Heart left ventricle (tissue), 16 donors: ENCODE results near the gene PLK5. TPM values are rescaled to one million over a fixed set of nuclear protein-coding genes. Genes with fewer than 3 reads are reported as not detected.
A peak's percentile ranks its signal among the peaks of the same experiment; 100 is the strongest.

Experiments used
- ATAC-seq, 4 donors: fragments of 200-7000 bp; cut with Tn5 transposase; one replicate each; pipeline ENCODE4 v1.9.1; 2020 to 2022; ENCODE audit warnings: moderate library complexity in 4 of 4, mild to moderate bottlenecking in 3 of 4, moderate number of reproducible peaks in 1 of 4
- DNase-seq, 5 donors: peaks; one replicate each; pipeline ENCODE4 v3.0.0-alpha.2; 2020
- H3K27ac ChIP-seq, 12 donors: fragments of 200-600 bp; sonication (generic) in 4 of 12; one replicate each; pipeline versions ENCODE4 v1.5.0 to v1.8.0; 2016 to 2022; ENCODE audit warnings: mild to moderate bottlenecking in 2 of 12
- H3K27me3 ChIP-seq, 9 donors: fragments of 200-600 bp; sonication (generic) in 2 of 9; one replicate each; pipeline versions ENCODE4 v1.5.1 to v1.8.0; 2016 to 2022; ENCODE audit warnings: mild to moderate bottlenecking in 3 of 9
- H3K36me3 ChIP-seq, 9 donors: fragments of 200-600 bp; sonication (generic) in 2 of 9; one replicate each; pipeline versions ENCODE4 v1.5.0 to v1.8.0; 2018 to 2022; ENCODE audit warnings: mild to moderate bottlenecking in 2 of 9
- H3K4me1 ChIP-seq, 12 donors: fragments of 200-600 bp; sonication (generic) in 4 of 12; one replicate each; pipeline versions ENCODE4 v1.5.0 to v1.8.0; 2016 to 2022; ENCODE audit warnings: mild to moderate bottlenecking in 3 of 12
- H3K4me3 ChIP-seq, 12 donors: fragments of 200-600 bp; sonication (generic) in 4 of 12; one replicate each; pipeline versions ENCODE4 v1.5.0 to v1.8.0; 2017 to 2022; ENCODE audit warnings: mild to moderate bottlenecking in 9 of 12, moderate library complexity in 4 of 12
- H3K9me3 ChIP-seq, 12 donors: fragments of 200-600 bp; sonication (generic) in 4 of 12; one replicate each; pipeline versions ENCODE4 v1.5.0 to v1.8.0; 2016 to 2022; ENCODE audit warnings: mild to moderate bottlenecking in 1 of 12
- POLR2A ChIP-seq, 2 donors: fragments of 450-650 bp; IDR thresholded peaks; one replicate each; pipeline ENCODE4 v1.6.1; 2017; ENCODE audit warnings: antibody characterized with exemption in 2 of 2, mild to moderate bottlenecking in 2 of 2, moderate library complexity in 2 of 2
- WGBS, 4 donors: extraction: QIAGEN DNeasy Blood & Tissue Kit in 2 of 4; methylation state at CpG; one replicate each; pipeline versions ENCODE4 v1.1.5 to v1.1.7; 2013 to 2018; 5-methylcytosine and 5-hydroxymethylcytosine counted together
- intact Hi-C, 10 donors: fragments of 100-400 bp; cut with DNase I; formaldehyde crosslinking; loops; one replicate each; pipeline versions ENCODE4 v1.11.1 to v1.14.2; 2022
- polyA plus RNA-seq, 2 donors: library from polyadenylated mRNA; stranded (reverse); fragments of 200-250 nt; gene quantifications; one replicate each; pipeline ENCODE4 v1.2.3, GENCODE V29; 2013
- total RNA-seq, 9 donors: library from RNA; depleted of rRNA in 2 of 9; stranded (reverse); fragments of >200 nt in 2 of 9; fragmentation: NEBNext Ultra II Directional in 3 of 9; extraction: Animal tissue kit (Norgen Biotek cat#: 25700) in 3 of 9; gene quantifications; one replicate each; pipeline versions ENCODE4 v1.1.0 to v1.2.4, GENCODE V29; 2016 to 2023
- TF ChIP-seq, protein P1 (sequence below), 12 donors: fragments of 200-600 bp; sonication (generic) in 4 of 12; IDR thresholded peaks; one replicate each; pipeline versions ENCODE4 v1.5.0 to v1.8.0; 2018 to 2022; ENCODE audit warnings: antibody characterized with exemption in 12 of 12, mild to moderate bottlenecking in 5 of 12
- donor health status: ischemic (EF 13 %, LVEDD 7.1; RV severe dilation, severe dysfunction).
- donor health status: healthy with polysubstance abuse.
- donor health status: DM: no; HTN: yes; CAD: no.
- donor health status: DM: no; HTN: no; CAD: no.
- donor health status: ischemic (EF 25% LVEDD 6.9; RV normal size, moderate dysfunction).
- donor health status: ischemic (EF 25% LVEDD 5.7; RV mildly dilated, moderate dysfunction).
- donor health status: healthy.
- donor health status: DM: yes; HTN: yes; CAD: no.
- donor health status: ischemic (EF 35%, LVEDD 5.7; RV mildly dilated, moderate dysfunction).
- donor health status: nonischemic (EF 11% LVEDD 7.7; RV severe dilation, severe dysfunction).
- donor health status: DM: yes; HTN: yes; CAD: no.
- donor health status: PGD.
- donor health status: ischemic (EF 29% LVEDD 5.4; RV normal size, mild dysfunction).
- donor health status: nonischemic (EF 23%, LVEDD 6.1; RV moderate dilation, normal function).

The PLK5 gene
- total and polyA plus RNA-seq, 11 donors: 0.17 to 0.30 TPM; not detected in 9

DNA sequence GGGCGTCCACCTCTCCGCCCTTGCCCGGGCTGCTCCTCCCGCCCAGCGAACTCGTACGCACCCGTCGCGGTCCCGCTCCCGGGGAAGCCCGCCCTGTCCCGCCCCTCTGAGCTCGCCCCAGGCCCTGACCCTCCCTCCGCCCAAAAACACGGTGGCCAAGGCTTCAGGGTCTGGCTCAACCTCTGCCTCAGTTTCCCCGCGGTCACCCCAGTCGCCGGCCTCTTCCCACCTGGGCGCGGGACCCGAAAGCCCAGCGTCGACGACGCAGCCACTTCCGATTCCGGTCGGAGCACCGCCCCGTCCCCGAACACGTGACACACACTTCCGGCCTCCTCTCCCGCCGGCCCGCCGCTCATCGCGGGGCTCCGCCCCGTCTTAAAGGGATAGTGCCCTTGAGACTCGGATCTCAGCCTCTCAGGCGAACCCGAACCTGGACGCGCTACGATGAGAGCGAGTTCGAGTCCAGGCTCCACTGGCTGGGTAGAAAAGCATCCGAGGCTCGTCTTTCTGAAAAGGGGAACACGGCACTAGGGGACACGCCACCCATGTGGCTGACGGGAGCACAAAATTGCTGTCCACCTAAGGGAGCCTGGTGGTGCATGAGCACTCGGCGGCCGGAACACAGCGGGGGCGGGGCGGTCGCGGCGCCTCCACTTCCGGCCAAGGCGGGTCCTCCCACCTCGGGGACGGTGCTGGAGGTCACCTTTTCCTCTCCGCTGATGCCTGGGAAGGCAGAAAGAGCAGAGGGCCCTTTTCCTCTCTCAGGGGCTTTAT is 44.8 kb upstream of the PLK5 start, which contains the start of gene C19orf25:
Gene C19orf25, minus strand, starts transcription at position 282 of the 774 bp plus-strand sequence. CDS start 312 bp downstream, outside the sequence.
- intact Hi-C loops: loop anchor here in 1 of 10 donors (1.0 kb wide), 1 partner anchor 11 kb away; the partner anchor contains the start of gene PCSK4
- peak in 1 of 2 donors; percentile 77 for TF ChIP-seq POLR2A (IDR thresholded peaks at IDR 0.05)
- TF ChIP-seq, protein P1, sequence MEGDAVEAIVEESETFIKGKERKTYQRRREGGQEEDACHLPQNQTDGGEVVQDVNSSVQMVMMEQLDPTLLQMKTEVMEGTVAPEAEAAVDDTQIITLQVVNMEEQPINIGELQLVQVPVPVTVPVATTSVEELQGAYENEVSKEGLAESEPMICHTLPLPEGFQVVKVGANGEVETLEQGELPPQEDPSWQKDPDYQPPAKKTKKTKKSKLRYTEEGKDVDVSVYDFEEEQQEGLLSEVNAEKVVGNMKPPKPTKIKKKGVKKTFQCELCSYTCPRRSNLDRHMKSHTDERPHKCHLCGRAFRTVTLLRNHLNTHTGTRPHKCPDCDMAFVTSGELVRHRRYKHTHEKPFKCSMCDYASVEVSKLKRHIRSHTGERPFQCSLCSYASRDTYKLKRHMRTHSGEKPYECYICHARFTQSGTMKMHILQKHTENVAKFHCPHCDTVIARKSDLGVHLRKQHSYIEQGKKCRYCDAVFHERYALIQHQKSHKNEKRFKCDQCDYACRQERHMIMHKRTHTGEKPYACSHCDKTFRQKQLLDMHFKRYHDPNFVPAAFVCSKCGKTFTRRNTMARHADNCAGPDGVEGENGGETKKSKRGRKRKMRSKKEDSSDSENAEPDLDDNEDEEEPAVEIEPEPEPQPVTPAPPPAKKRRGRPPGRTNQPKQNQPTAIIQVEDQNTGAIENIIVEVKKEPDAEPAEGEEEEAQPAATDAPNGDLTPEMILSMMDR (IDR thresholded peaks at IDR 0.05): no peak
- Histone ChIP-seq H3K9me3 (no peaks in the 10 kb centered on the region), H3K4me1 (peaks cover 0 to 30% (median 23%) of the 10 kb centered on the region in 12 donors), H3K36me3 (peaks cover 0 to 33% (median 3%) of the 10 kb centered on the region in 9 donors), H3K27me3 (no peaks in the 10 kb centered on the region), H3K27ac (peak within 1 kb of the TSS; percentile 27 to 82 (median 70)), H3K4me3 (peak within 1 kb of the TSS; percentile 80 to 99 (median 94))
- DNase-seq (peak; percentile 94 to 98 (median 96)), ATAC-seq (peak; percentile 94 to 98 (median 96))
- WGBS, 4 donors: 0 to 1% (median 0%) methylated on average over 37 to 71 of the region's 71 CpGs

DNA sequence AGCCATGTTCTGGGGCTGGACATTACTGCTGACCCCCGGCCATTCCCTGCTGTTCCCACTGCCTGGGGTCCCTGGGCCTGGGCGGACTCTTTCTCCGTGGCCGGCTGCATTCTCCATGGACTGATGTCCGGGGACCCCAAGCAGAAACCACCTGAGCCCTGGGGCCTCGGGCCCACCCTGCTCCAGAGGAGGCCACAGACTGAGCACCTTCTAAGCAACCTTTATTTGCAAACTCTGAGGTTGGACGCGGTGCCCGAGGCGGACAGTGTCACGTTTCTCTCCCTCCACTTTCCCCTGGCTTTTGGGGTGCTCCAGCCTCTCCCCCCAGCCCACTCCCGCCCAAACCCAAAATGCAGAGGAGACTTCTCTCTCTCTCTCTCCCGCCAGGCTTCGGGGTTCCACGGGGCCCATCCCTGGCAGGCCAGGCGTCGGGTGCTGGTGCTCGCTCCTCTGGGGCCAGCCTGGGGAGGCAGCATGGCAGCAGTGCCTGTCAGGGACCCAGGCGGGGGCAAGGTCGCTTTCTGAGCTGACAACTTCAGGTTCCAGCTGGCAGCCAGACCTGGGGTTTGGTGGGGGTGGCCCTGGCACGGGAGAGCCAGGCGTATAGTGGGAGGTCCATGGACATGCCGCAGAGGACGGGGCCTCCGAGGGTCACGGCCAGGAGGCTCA is 42.5 kb upstream of the PLK5 start:
- H3K36me3 ChIP-seq: peaks cover 0 to 13% (median 0%) of the 10 kb centered on the region in 9 donors
- H3K9me3 ChIP-seq: no peaks in the 10 kb centered on the region
- peaks cover 0 to 24% (median 18%) of the 10 kb centered on the region in 12 donors for H3K4me1 ChIP-seq
- intact Hi-C loops: no loop called here
- DNase-seq (peak in 2 of 5 donors; percentile 17 to 59), ATAC-seq (no peak)
- TF ChIP-seq, protein P1 (IDR thresholded peaks at IDR 0.05): no peak
- no peak for TF ChIP-seq POLR2A (IDR thresholded peaks at IDR 0.05)
- H3K27ac ChIP-seq: no peak overlapping the region
- no peak overlapping the region for H3K4me3 ChIP-seq
- WGBS, 4 donors: 85 to 93% (median 89%) methylated on average over 18 to 26 of the region's 26 CpGs
- H3K27me3 ChIP-seq: no peaks in the 10 kb centered on the region

DNA sequence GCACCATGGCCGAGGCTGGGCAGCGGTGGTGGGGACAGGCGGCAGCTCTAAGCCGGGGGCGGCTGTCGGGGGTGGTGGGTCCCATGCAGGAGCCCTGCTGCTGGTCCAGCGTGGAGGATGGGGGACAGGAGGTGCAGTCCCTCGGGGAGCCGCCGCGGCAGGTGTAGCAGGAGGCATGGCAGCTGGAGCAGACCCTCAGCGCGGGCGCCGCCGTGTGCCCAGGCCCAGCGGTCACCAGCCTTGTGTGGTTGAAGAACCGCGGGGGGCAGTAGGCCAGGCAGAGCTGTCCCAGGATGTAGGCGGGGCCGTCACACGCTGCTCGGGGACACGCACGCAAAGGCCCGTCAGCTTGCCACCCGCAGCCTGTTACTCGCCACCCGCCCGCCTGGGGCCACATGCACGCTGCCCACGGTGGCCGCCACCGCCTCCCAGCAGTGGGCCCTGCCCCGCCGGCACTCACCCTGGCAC is 42.0 kb upstream of the PLK5 start:
- H3K9me3 ChIP-seq: no peaks in the 10 kb centered on the region
- peaks cover 0 to 24% (median 18%) of the 10 kb centered on the region in 12 donors for H3K4me1 ChIP-seq
- DNase-seq (peak in 1 of 5 donors; percentile 19), ATAC-seq (no peak)
- H3K27me3 ChIP-seq: no peaks in the 10 kb centered on the region
- no peak overlapping the region for H3K4me3 ChIP-seq
- intact Hi-C loops: no loop called here
- WGBS, 4 donors: 87 to 92% (median 91%) methylated on average over 29 to 36 of the region's 36 CpGs
- no peak for TF ChIP-seq POLR2A (IDR thresholded peaks at IDR 0.05)
- TF ChIP-seq, protein P1 (IDR thresholded peaks at IDR 0.05): no peak
- no peak overlapping the region for H3K27ac ChIP-seq
- H3K36me3 ChIP-seq: peaks cover 0 to 8% (median 0%) of the 10 kb centered on the region in 9 donors
